GM18951 (cell line): ENCODE results near the gene MATCAP1.

Source experiments
- POLR2A ChIP-seq: IDR thresholded peaks from 4 replicates; pipeline ENCODE4 v1.6.1; 2011; ENCODE audit warnings: mild to moderate bottlenecking; ENCODE audit not compliant: insufficient read length, insufficient read depth; ENCODE audit errors: extremely low read depth
- in situ Hi-C: fragments of 300-500 bp; cut with MboI; formaldehyde crosslinking; loops from one replicate; pipeline ENCODE4 v1.12.0; 2022; ENCODE audit warnings: low sequenced_read_pairs, mixed read lengths, inconsistent platforms; ENCODE audit not compliant: unreplicated experiment

The MATCAP1 gene

DNA sequence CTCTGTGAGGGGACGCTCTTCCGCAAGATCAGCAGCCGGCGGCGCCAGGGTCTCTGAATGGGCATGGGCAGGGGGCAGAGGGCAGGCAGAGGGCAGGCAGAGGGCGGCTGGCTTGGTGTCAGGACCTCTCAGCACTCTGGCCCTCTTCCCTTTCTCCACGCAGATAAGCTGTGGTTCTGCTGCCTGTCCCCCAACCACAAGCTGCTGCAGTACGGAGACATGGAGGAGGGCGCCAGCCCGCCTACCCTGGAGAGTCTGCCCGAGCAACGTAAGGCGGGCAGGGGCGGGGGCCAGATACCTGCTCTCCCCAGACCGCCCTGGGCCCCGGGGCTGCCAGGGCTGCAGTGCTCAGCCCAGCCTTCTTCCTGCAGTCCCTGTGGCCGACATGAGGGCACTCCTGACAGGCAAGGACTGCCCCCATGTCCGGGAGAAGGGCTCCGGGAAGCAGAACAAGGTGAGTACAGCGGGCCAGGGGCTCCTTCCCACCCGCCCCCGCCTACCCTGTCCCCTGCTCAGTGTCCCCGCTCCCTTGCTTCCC, 19.3 kb upstream of the MATCAP1 start:
- in situ Hi-C loops = no loop called here
- TF ChIP-seq POLR2A = no peak

DNA sequence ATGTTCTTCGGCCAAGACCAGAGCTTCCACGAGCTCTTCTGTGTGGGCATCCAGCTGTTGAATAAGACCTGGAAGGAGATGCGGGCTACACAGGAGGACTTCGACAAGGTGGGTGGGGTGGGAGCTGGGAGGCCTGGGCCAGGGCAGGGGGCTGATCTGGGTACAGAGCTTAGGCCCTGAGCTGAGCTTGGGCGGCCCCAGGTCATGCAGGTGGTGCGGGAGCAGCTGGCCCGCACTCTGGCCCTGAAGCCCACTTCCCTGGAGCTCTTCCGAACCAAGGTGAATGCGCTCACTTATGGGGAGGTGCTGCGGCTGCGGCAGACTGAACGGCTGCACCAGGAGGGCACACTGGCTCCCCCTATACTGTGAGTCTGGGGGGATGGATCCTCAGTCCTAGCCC, 18.7 kb upstream of the MATCAP1 start:
- in situ Hi-C loops = no loop called here
- no peak for TF ChIP-seq POLR2A

DNA sequence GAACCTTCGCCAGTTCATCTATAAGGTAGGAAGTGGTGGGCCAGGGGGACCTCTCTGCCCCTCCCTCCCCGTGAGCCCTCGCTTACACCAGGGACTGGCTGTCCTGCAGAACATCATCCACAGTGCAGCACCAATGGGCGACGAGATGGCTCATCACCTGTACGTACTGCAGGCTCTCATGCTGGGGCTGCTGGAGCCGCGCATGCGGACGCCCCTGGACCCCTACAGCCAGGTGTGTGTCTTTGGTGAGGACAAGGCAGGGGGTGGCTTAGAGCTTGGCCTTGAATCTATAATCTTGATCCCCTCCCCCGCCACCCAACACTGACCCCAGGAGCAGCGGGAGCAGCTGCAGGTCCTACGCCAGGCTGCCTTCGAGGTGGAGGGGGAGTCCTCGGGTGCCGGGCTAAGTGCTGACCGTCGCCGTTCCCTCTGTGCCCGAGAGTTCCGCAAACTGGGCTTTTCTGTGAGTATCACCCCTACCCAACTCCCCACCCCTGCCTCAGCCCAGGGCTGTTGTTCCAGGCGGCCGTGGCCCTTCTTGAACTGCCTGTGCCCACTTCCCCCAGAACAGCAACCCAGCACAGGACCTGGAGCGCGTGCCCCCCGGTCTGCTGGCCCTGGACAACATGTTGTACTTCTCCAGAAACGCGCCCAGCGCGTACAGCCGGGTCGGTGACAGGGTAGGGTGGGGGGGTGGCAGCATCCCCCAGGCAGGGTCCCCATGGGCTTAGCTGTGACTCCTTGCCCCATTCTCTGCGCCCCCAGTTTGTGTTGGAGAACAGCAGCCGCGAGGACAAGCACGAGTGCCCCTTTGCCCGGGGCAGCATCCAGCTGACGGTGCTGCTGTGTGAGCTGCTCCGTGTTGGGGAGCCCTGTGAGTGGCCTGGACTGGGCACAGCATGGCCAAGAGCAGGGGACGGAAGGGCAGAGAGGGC, 17.9 kb upstream of the MATCAP1 start:
- in situ Hi-C loops = no loop called here
- TF ChIP-seq POLR2A = no peak

DNA sequence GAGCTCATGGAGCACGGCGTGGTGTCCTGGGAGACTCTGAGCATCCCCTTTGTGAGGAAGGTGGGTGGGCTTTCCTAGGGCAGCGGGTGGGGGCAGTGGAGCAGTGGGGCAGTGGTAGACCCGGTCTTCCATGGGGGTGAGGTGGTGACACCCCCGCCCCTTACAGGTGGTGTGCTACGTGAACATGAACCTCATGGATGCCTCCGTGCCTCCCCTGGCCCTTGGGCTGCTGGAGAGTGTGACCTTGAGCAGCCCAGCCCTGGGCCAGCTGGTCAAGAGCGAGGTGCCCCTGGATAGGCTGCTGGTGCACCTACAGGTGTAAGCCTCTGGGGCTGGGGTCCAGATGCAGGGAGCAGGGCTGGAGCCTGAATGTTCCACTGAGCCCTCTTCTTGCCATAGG, 16.7 kb upstream of the MATCAP1 start:
- TF ChIP-seq POLR2A = no peak
- in situ Hi-C loops = no loop called here

DNA sequence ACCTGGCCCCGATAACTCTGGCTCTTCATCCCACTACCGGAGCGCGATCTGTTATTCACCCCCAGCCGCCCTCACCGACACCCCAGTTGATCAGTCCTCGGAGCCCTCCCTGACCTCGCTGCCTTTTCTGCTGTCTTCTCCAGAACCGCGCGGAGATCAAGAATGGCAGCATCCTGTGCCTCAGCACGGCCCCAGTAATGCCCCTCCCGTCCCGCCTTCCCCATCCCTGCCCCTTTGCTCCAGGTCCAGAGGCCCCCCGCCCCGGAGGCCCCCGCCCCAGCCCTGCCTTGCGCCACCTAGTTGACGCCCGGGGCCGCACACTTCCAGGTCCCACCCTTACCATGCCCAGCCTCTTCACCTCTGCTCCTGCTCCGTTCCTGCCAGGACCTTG, 16.0 kb upstream of the MATCAP1 start:
- in situ Hi-C loops = no loop called here
- no peak for TF ChIP-seq POLR2A

DNA sequence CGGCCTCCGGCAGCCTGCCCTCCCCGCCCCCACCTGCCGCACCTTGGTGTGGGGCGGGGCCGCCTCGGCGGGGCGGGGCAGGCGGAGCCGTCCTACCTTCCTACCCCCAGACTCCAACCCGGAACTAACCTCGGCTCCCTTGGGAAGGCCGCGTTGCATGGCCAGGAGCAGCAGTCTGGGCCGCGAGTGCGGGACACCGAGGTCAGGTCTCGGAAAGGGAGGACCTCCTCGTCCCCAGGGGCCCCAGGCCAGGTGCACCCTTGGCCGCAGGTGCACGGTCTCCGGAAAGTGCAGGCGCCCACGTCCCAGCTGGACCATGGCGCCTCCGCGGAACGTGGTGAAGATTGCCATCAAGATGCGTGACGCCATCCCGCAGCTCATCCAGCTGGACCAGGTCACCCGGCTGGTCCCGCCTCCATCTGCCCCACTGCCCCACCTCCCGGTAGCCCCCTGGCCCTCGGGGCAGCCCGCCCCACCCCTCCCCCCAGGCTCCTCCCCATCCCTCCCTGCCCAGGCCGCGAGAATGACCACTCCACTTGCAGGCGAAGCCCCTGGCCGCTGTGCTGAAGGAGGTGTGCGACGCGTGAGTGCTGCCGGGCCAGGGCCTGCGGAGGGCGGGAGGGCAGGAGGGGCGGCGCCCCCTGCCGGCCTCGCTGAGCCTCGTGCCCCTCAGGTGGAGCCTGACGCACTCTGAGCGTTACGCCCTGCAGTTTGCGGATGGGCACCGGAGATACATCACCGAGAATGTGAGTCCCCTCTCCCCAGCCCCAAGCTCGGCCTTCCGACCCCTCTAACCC, 15.4 kb upstream of the MATCAP1 start, which contains the start of gene ELMO3:
ELMO3 (plus strand) TSS at position 121 of the 797 bp plus-strand sequence; CDS start at position 317, 196 bp downstream.
- in situ Hi-C loops = no loop called here
- TF ChIP-seq POLR2A = no peak

DNA sequence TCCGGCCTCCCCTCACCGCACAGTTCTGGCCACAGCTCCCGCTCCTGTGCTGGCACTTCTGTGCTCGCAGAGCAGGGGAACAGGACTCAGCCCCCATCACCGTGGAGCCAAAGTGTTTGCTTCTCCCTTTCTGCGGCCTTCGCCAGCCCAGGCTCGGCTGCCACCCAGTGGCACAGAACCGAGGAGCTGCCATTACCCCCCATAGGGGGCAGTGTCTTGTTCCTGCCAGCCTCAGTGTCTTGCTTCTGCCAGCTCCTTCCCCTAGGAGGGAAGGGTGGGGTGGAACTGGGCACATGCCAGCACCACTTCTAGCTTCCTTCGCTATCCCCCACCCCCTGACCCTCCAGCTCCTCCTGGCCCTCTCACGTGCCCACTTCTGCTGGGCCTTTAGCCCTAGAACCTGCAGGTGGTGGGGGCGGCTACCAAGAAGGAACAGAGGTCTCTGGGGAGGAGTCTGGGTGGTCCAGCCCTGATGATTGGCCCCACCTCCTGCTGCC, 14.5 kb upstream of the MATCAP1 start:
- no peak for TF ChIP-seq POLR2A

DNA sequence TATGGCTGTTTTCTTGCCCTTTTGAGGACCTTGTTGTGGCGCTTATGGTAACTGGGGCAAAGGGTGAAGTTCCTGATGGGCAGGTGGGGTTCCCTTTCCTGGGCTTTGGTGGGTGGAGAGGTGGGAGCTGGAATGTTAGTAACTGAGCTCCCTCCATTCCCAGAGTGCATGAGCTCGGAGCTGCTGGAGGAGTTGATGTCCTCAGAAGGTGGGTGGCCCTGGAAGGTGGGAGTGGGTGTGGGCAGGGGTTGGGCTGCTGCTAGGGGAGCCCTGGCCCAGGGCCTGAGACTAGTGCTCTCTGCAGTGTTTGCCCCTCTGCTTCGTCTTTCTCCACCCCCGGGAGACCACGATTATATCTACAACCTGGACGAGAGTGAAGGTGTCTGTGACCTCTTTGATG, 13.9 kb upstream of the MATCAP1 start:
- in situ Hi-C loops = no loop called here

More for the DNA sequence above, 14.5 kb upstream of the MATCAP1 start:
- in situ Hi-C loops = no loop called here

DNA sequence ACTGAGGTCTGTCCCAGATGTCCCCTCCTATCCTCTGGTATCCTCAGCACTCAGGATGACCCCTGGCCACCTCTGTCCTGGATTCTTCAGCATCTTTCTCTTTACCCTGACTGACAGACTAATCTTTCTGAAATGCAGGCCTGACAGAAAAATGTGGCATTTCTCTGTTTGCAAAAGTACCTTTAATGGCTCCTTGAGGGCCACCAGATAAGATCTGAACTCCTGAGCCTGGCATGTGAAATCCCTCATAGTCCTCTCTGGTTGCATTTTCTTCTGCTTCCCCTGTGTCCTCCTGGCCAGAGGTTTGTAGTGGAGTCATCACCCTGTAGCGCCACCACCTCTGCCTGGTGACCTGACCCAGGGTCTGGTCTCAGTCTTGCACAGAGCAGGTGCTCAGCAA, 13.1 kb upstream of the MATCAP1 start:
- no peak for TF ChIP-seq POLR2A
- in situ Hi-C loops = no loop called here

More for the DNA sequence above, 13.9 kb upstream of the MATCAP1 start:
- no peak for TF ChIP-seq POLR2A

DNA sequence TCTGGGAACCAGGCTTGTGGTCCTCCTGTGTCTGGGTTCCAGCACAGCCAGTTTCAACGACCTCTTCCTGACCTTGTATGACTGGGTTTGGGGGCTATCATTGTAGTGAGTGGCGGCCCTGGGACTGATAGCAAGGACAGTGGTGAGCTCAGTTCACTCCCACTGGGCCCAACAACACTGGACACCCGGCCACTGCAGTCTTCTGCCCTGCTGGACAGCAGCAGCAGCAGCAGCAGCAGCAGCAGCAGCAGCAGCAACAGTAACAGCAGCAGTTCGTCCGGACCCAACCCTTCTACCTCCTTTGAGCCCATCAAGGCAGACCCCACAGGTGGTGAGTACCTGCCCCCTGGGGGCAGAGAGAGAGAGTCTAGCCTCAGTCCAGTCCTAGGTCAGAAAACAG, 11.9 kb upstream of the MATCAP1 start:
- TF ChIP-seq POLR2A = no peak
- in situ Hi-C loops = no loop called here

DNA sequence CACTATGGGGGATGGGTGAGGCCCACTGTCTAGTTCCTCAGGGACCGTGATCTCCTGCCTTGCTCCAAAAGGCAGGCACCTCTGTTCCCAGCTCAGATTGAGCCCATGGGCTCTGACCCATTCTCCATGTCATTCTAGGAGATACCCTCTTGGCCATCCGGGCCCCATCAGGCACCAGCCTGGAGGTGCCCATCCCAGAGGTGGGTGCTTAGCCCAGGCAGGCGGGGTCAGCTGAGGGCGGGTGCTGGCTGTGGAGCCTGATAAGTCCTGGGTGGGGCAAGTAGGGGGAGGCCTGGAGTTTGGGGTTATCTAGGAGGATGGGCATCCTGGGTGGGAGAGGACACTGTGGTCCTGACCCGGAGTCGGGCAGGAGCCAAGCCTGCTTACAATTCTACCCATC, 10.5 kb upstream of the MATCAP1 start:
- no peak for TF ChIP-seq POLR2A
- in situ Hi-C loops = no loop called here

DNA sequence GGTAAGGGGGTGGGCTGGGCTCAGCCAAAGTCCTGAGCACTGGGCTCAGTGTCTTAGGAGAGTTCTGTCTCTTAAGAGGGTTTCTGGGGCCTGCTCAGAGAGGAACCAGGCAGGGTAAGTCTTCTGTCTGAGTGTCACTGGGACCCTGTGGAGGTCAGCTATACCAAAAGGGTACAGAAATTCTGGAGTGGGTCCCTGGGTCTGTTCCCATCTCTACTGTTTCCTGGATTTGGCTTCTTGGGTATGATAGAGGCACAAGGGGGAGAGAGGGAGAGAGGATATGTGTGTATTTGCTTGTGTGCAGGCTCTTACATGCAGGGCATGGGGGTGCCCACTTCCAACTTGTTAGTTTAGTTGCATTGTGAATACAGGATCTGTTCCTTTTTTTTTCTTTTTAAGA, 9.8 kb upstream of the MATCAP1 start:
- TF ChIP-seq POLR2A = no peak
- in situ Hi-C loops = no loop called here

DNA sequence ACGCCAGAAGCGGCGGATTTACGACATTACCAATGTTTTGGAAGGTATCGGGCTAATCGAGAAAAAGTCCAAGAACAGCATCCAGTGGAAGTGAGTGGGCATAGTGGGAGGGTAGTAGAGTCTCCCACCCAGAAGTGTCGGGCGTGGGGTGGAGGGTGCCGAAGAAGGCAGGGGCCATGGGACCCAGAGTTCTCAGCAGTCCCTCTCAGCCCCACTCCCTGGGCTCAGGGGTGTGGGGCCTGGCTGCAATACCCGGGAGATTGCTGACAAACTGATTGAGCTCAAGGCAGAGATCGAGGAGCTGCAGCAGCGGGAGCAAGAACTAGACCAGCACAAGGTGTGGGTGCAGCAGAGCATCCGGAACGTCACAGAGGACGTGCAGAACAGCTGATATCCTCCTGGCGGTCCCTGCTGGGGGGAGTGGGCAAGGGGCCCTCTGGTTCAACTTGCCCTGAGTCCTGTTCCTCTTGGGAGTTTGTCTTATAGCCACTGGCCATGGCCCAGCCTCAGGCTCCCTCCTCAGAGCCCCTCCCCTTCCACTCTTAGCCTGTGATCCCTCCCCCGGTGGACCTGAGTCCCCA, 9.1 kb upstream of the MATCAP1 start:
- TF ChIP-seq POLR2A = no peak
- in situ Hi-C loops = no loop called here

DNA sequence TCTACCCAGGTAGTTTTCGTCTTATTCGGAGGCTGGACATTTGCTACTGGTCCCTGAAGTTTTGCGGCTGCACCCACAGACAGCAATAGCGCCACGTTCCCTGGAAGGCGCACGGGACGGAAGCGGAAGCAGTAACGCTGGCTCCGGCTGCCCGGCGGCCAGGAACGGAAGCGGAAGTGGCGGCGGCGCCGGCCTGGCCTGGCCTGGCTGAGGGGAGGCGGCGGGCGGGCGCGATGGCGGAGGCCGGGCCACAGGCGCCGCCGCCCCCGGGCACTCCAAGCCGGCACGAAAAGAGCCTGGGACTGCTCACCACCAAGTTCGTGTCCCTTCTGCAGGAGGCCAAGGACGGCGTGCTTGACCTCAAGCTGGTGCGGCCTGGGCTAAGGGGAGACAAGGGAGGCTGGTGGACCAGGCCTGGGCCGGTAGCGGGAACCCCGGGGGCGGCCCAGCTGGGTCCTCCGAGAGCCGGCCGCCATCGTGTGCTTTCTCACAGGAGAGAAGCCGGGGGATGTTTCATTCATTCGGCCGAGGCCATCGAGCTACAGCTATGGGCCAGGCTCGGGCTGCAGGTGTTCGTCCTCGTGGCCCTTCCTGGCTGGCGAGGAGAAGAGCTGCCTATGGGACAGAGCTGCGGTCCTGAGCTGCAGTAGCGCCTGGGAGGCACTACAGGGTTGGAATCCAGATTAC, 8.4 kb upstream of the MATCAP1 start, which contains the start of gene E2F4:
E2F4 (plus strand) TSS at position 161 of the 687 bp plus-strand sequence; CDS start at position 234, 73 bp downstream.
- peak; percentile 88 for TF ChIP-seq POLR2A
- in situ Hi-C loops = no loop called here
